Measurements from ENCODE around the gene KRT20. TPM values are rescaled to one million over a fixed set of nuclear protein-coding genes. Genes with fewer than 3 reads are reported as not detected.
A peak's percentile ranks its signal among the peaks of the same experiment; 100 is the strongest.

Gene KRT20
- polyA plus RNA-seq, 2 of the 4 experiments (the other 2 are of a cell fraction) = 0.28 TPM; not detected in 1

- peak; percentile 68 for TF ChIP-seq MAX (IDR thresholded peaks at IDR 0.05)
- TF ChIP-seq TP53 (CRISPR knock-in tag; IDR thresholded peaks at IDR 0.05) = no peak
- TF ChIP-seq HMGXB4 (CRISPR knock-in tag; IDR thresholded peaks at IDR 0.05; ENCODE audit: borderline replicate concordance) = no peak
- TF ChIP-seq FOXS1 (CRISPR knock-in tag; IDR thresholded peaks at IDR 0.05) = no peak
- no peak for TF ChIP-seq KDM1A (IDR thresholded peaks at IDR 0.05; ENCODE audit: low read depth)
- peak; percentile 88 for TF ChIP-seq HES2 (IDR thresholded peaks at IDR 0.05)
- no peak for TF ChIP-seq HOXA7 (CRISPR knock-in tag; IDR thresholded peaks at IDR 0.05)
- no peak for TF ChIP-seq ESRRA (IDR thresholded peaks at IDR 0.05; ENCODE audit: borderline replicate concordance, low read length)
- peak; percentile 100 for TF ChIP-seq JUNB (IDR thresholded peaks at IDR 0.05)
- no peak for TF ChIP-seq REST (IDR thresholded peaks at IDR 0.05)
- no peak for TF ChIP-seq HDAC2 (IDR thresholded peaks at IDR 0.05)
- TF ChIP-seq SMC3 (IDR thresholded peaks at IDR 0.05) = peak; percentile 47
- TF ChIP-seq CHD2 (IDR thresholded peaks at IDR 0.05; ENCODE audit: low read length, partially characterized antibody) = no peak
- no peak for TF ChIP-seq NR3C1 (IDR thresholded peaks at IDR 0.05)
- no peak for TF ChIP-seq CTCF (IDR thresholded peaks at IDR 0.05)
- TF ChIP-seq EHMT2 (IDR thresholded peaks at IDR 0.05; ENCODE audit: low read depth) = no peak
- TF ChIP-seq E2F6 (IDR thresholded peaks at IDR 0.05; ENCODE audit: borderline replicate concordance, low read depth) = no peak
- TF ChIP-seq NPAS2 (CRISPR knock-in tag; IDR thresholded peaks at IDR 0.05; ENCODE audit: borderline replicate concordance) = no peak
- no peak for TF ChIP-seq SREBF2 (IDR thresholded peaks at IDR 0.05)
- TF ChIP-seq PBX3 (IDR thresholded peaks at IDR 0.05) = no peak
- TF ChIP-seq POLR2AphosphoS2 (conservative IDR thresholded peaks at IDR 0.05; ENCODE audit: low read length) = no peak
- no peak for TF ChIP-seq ZC3H11A (IDR thresholded peaks at IDR 0.05)
- TF ChIP-seq ELK1 (IDR thresholded peaks at IDR 0.05; ENCODE audit: low read depth, low read length) = no peak
- TF ChIP-seq ZSCAN20 (CRISPR knock-in tag; IDR thresholded peaks at IDR 0.05) = peak; percentile 86
- peak; percentile 60 for TF ChIP-seq HEYL (CRISPR knock-in tag; IDR thresholded peaks at IDR 0.05)
- TF ChIP-seq CEBPB (IDR thresholded peaks at IDR 0.05) = peak; percentile 94 to 99
- no peak for TF ChIP-seq RARB (CRISPR knock-in tag; IDR thresholded peaks at IDR 0.05)
Observed at GRCh38 chr17:40854175-40854814, 30.7 kb downstream of the KRT20 start (continued).
